Activated CD8-positive, alpha-beta memory T cell treated with anti-CD3 and anti-CD28 coated beads for 48 hours (primary cell): ENCODE measurements around the gene RGS7.
"Not testable (repeated sequence)": the region's sequence is repeated elsewhere in the genome, so short reads cannot be mapped to it uniquely, and the experiment has no call there.

Source experiments
- DNase-seq, 3 experiments: peaks; one replicate each; pipeline ENCODE4 v3.0.0-alpha.2; 2020; ENCODE audit warnings: low read depth in 2 of 3, low spot score in 2 of 3

The RGS7 gene

GRCh38 chr1:241274693-241275092, 82.3 kb downstream of the RGS7 start:
- DNase-seq, result no peak

- DNase-seq, result no peak
Measured at GRCh38 chr1:241272828-241273227, 84.2 kb downstream of the RGS7 start.

GRCh38 chr1:241271427-241271826, 85.6 kb downstream of the RGS7 start:
- DNase-seq, result no peak

GRCh38 chr1:241270016-241270415, 87.0 kb downstream of the RGS7 start:
- no peak for DNase-seq

- DNase-seq, result no peak
Measured at GRCh38 chr1:241269116-241269515, 87.9 kb downstream of the RGS7 start.

GRCh38 chr1:241266121-241266520, 90.9 kb downstream of the RGS7 start:
- no peak for DNase-seq

- DNase-seq, result no peak
Measured at GRCh38 chr1:241265428-241265827, 91.6 kb downstream of the RGS7 start.

GRCh38 chr1:241263346-241263745, 93.7 kb downstream of the RGS7 start:
- no peak for DNase-seq

- no peak for DNase-seq
Measured at GRCh38 chr1:241253471-241253870, 103.5 kb downstream of the RGS7 start.

- no peak for DNase-seq
Measured at GRCh38 chr1:241250465-241250864, 106.5 kb downstream of the RGS7 start.

GRCh38 chr1:241240069-241240468, 116.9 kb downstream of the RGS7 start:
- DNase-seq, result no peak

GRCh38 chr1:241237873-241238272, 119.1 kb downstream of the RGS7 start:
- DNase-seq, result no peak

- no peak for DNase-seq
Measured at GRCh38 chr1:241235256-241235897, 121.6 kb downstream of the RGS7 start.

- DNase-seq, result no peak
Measured at GRCh38 chr1:241229711-241230110, 127.3 kb downstream of the RGS7 start.

- DNase-seq, result no peak
Measured at GRCh38 chr1:241229216-241229615, 127.8 kb downstream of the RGS7 start.

- no peak for DNase-seq
Measured at GRCh38 chr1:241228339-241228738, 128.7 kb downstream of the RGS7 start.

- DNase-seq, result no peak
Measured at GRCh38 chr1:241225741-241226140, 131.3 kb downstream of the RGS7 start.

- DNase-seq, result not testable (repeated sequence)
Measured at GRCh38 chr1:241224189-241224588, 132.8 kb downstream of the RGS7 start.

- DNase-seq, result not testable (repeated sequence)
Measured at GRCh38 chr1:241222813-241223212, 134.2 kb downstream of the RGS7 start.

- DNase-seq, result no peak
Measured at GRCh38 chr1:241221319-241221718, 135.7 kb downstream of the RGS7 start.

- DNase-seq, result not testable (repeated sequence)
Measured at GRCh38 chr1:241220913-241221312, 136.1 kb downstream of the RGS7 start.

GRCh38 chr1:241219449-241219848, 137.6 kb downstream of the RGS7 start:
- DNase-seq, result no peak

- DNase-seq, result no peak
Measured at GRCh38 chr1:241217516-241217915, 139.5 kb downstream of the RGS7 start.
